ENCODE results near the gene NOS1AP. TPM values are rescaled to one million over a fixed set of nuclear protein-coding genes. Genes with fewer than 3 reads are reported as not detected.

Gene NOS1AP
- total and polyA plus RNA-seq, 9 of the 15 experiments (the other 6 are each of a cell fraction or from before 2014, with no cell fraction given), result 0.07 to 1.5 (median 0.22) TPM

DNA sequence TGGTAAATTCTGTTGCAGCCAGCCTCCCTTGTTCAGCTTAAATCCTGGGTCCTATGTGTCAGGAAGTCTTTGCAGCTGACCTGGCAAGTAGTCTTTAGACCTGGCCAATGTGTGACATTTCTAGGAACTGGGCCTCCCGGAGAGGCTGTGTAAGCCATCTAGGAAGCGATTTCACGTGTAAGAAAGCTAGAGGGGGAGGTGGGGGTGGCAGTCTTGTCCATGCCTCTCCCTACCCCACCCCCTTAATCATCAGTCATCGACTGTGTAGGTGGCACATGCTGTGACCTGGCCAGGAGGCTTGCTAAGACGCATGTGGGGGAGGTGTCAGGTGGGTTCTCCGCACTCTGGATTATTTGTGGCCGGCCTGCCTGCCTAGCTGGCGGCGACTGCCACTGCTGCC is 320.5 kb downstream of the NOS1AP start (continued):
- TF ChIP-seq ATF3 (IDR thresholded peaks at IDR 0.05) (no peak), ATF3 (CRISPR knock-in tag; conservative IDR thresholded peaks at IDR 0.05) (no peak), ZNF280A (IDR thresholded peaks at IDR 0.05; ENCODE audit: low read depth, partially characterized antibody) (no peak), ZNF174 (CRISPR knock-in tag; IDR thresholded peaks at IDR 0.05) (no peak), SREBF1 (IDR thresholded peaks at IDR 0.05; ENCODE audit: borderline replicate concordance, low read depth, low read length) (no peak), RCOR1 (IDR thresholded peaks at IDR 0.05; ENCODE audit: borderline replicate concordance in 1 of 2, low read depth in 2 of 2, low read length in 2 of 2) (no peak), E2F6 (IDR thresholded peaks at IDR 0.05; ENCODE audit: borderline replicate concordance in 1 of 2, extremely low read depth in 1 of 2, insufficient read depth in 1 of 2, insufficient read length in 1 of 2, low read depth in 1 of 2, low read length in 1 of 2, poor library complexity in 1 of 2, severe bottlenecking in 1 of 2) (peak; percentile 38 to 64), DMBX1 (CRISPR knock-in tag; IDR thresholded peaks at IDR 0.05; ENCODE audit: borderline replicate concordance) (0 out of 2 replicates have a peak, but pooled peaks have one; percentile 57), L3MBTL2 (IDR thresholded peaks at IDR 0.05) (peak; percentile 79), RBM39 (optimal IDR thresholded peaks at IDR 0.05; ENCODE audit: low read depth, low read length) (no peak), KLF13 (tag; IDR thresholded peaks at IDR 0.05; ENCODE audit: borderline replicate concordance, low read depth) (no peak), ZNF324 (CRISPR knock-in tag; IDR thresholded peaks at IDR 0.05) (no peak), NRF1 (conservative IDR thresholded peaks at IDR 0.05 in 1 of 2, IDR thresholded peaks at IDR 0.05 in 1 of 2) (no peak), NFE2 (IDR thresholded peaks at IDR 0.05; ENCODE audit: low read depth) (no peak), EGR1 (conservative IDR thresholded peaks at IDR 0.05) (peak; percentile 88), ZNF239 (CRISPR knock-in tag; IDR thresholded peaks at IDR 0.05) (no peak), ZNF584 (CRISPR knock-in tag; IDR thresholded peaks at IDR 0.05; ENCODE audit: low read depth) (no peak), TEAD1 (CRISPR knock-in tag; IDR thresholded peaks at IDR 0.05) (no peak)
- TF ChIP-seq, protein P1, sequence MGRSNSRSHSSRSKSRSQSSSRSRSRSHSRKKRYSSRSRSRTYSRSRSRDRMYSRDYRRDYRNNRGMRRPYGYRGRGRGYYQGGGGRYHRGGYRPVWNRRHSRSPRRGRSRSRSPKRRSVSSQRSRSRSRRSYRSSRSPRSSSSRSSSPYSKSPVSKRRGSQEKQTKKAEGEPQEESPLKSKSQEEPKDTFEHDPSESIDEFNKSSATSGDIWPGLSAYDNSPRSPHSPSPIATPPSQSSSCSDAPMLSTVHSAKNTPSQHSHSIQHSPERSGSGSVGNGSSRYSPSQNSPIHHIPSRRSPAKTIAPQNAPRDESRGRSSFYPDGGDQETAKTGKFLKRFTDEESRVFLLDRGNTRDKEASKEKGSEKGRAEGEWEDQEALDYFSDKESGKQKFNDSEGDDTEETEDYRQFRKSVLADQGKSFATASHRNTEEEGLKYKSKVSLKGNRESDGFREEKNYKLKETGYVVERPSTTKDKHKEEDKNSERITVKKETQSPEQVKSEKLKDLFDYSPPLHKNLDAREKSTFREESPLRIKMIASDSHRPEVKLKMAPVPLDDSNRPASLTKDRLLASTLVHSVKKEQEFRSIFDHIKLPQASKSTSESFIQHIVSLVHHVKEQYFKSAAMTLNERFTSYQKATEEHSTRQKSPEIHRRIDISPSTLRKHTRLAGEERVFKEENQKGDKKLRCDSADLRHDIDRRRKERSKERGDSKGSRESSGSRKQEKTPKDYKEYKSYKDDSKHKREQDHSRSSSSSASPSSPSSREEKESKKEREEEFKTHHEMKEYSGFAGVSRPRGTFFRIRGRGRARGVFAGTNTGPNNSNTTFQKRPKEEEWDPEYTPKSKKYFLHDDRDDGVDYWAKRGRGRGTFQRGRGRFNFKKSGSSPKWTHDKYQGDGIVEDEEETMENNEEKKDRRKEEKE (IDR thresholded peaks at IDR 0.05; ENCODE audit: borderline replicate concordance in 1 of 2, control insufficient read depth in 1 of 2, low read depth in 2 of 2, low read length in 1 of 2), result no peak
- TF ChIP-seq, protein P2, sequence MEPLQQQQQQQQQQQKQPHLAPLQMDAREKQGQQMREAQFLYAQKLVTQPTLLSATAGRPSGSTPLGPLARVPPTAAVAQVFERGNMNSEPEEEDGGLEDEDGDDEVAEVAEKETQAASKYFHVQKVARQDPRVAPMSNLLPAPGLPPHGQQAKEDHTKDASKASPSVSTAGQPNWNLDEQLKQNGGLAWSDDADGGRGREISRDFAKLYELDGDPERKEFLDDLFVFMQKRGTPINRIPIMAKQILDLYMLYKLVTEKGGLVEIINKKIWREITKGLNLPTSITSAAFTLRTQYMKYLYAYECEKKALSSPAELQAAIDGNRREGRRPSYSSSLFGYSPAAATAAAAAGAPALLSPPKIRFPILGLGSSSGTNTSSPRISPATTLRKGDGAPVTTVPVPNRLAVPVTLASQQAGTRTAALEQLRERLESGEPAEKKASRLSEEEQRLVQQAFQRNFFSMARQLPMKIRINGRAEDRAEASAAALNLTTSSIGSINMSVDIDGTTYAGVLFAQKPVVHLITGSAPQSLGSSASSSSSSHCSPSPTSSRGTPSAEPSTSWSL (CRISPR knock-in tag; IDR thresholded peaks at IDR 0.05; ENCODE audit: borderline replicate concordance), result no peak
